ENCODE measurements around the gene STAT3. TPM values are rescaled to one million over a fixed set of nuclear protein-coding genes. Genes with fewer than 3 reads are reported as not detected.

Gene STAT3
- total RNA-seq, 1 experiment from 2014 or later = 61.0 TPM

- TF ChIP-seq EGR1 (IDR thresholded peaks at IDR 0.05; ENCODE audit: low read depth) (no peak), SP1 (IDR thresholded peaks at IDR 0.05; ENCODE audit: low read depth) (no peak), CBX3 (IDR thresholded peaks at IDR 0.05; ENCODE audit: low read depth) (no peak), EZH2 (IDR thresholded peaks at IDR 0.05) (no peak)
These were observed 104.2 kb downstream of the STAT3 start (continued) for GRCh38 chr17:42284024-42284369.

GRCh38 chr17:42283241-42284023, 104.8 kb downstream of the STAT3 start:
- DNase-seq (ENCODE audit: low read depth, low spot score) (no peak), ATAC-seq (no peak)
- no peak for TF ChIP-seq ATF3 (IDR thresholded peaks at IDR 0.05)
- TF ChIP-seq ZBTB33 (IDR thresholded peaks at IDR 0.05; ENCODE audit: extremely low read depth, insufficient replicate concordance, low read length) = no peak
- no peak for TF ChIP-seq EZH2phosphoT487 (IDR thresholded peaks at IDR 0.05; ENCODE audit: borderline replicate concordance)
- no peak for TF ChIP-seq ZFX (IDR thresholded peaks at IDR 0.05)
- TF ChIP-seq REST (IDR thresholded peaks at IDR 0.05; ENCODE audit: low read depth) = no peak
- no peak for TF ChIP-seq CBX3 (IDR thresholded peaks at IDR 0.05; ENCODE audit: low read depth)
- no peak for TF ChIP-seq POLR2AphosphoS5 (IDR thresholded peaks at IDR 0.05; ENCODE audit: low read depth, low read length)
- no peak for TF ChIP-seq MAX (IDR thresholded peaks at IDR 0.05)
- no peak for TF ChIP-seq CTCF (IDR thresholded peaks at IDR 0.05 in 2 of 3, conservative IDR thresholded peaks at IDR 0.05 in 1 of 3; ENCODE audit: borderline replicate concordance in 1 of 3, insufficient read depth in 1 of 3, low read depth in 2 of 3, low read length in 2 of 3)
- no peak for TF ChIP-seq SIN3A (IDR thresholded peaks at IDR 0.05; ENCODE audit: low read depth)
- no peak for TF ChIP-seq EZH2 (IDR thresholded peaks at IDR 0.05)
- no peak for TF ChIP-seq EGR1 (IDR thresholded peaks at IDR 0.05; ENCODE audit: low read depth)
- TF ChIP-seq RAD21 (IDR thresholded peaks at IDR 0.05; ENCODE audit: low read depth) = no peak
- TF ChIP-seq SP1 (IDR thresholded peaks at IDR 0.05; ENCODE audit: low read depth) = no peak
- Histone ChIP-seq H3K36me3 (ENCODE audit: control insufficient read depth in 1 of 2, insufficient read depth in 2 of 2, low read length in 2 of 2) (no peaks in the 10 kb centered on the region), H3K27ac (ENCODE audit: low read depth, low read length) (no peak overlapping the region), H3K9me3 (ENCODE audit: control insufficient read depth in 1 of 2, insufficient read depth in 1 of 2, low read depth in 1 of 2, low read length in 2 of 2) (no peaks in the 10 kb centered on the region), H2AFZ (ENCODE audit: low read depth, low read length, poor library complexity, severe bottlenecking) (no peak overlapping the region), H3K79me2 (ENCODE audit: insufficient read depth, low read length) (no peaks in the 10 kb centered on the region), H3K4me3 (replicated peaks in 1 of 2; ENCODE audit: low read depth in 1 of 2, low read length in 2 of 2) (no peak overlapping the region), H3K9me2 (ENCODE audit: insufficient read depth) (no peaks in the 10 kb centered on the region), H3K4me1 (ENCODE audit: control insufficient read depth in 1 of 2, insufficient read depth in 2 of 2, low read length in 2 of 2) (no peaks in the 10 kb centered on the region), H3K27me3 (ENCODE audit: insufficient read depth, low read length) (no peaks in the 10 kb centered on the region), H4K20me1 (ENCODE audit: insufficient read depth) (no peaks in the 10 kb centered on the region), H3K9ac (ENCODE audit: low read length) (no peak overlapping the region), H3K4me2 (ENCODE audit: low read length) (no peak overlapping the region)
- ChIA-PET CTCF (no interaction called here), POLR2A (no interaction called here), RAD21 (ENCODE audit: low non-redundant PET in 1 of 2, low total read pairs in 2 of 2, uncharacterized antibody in 2 of 2, unreplicated experiment in 2 of 2) (no interaction called here)
- intact Hi-C loops (cut with micrococcal nuclease) = no loop called here
- BruUV-seq (replicated peaks) = no TSS peak
